GM19328 (cell line): Measurements from ENCODE around the gene CEP44.
"Not testable (repeated sequence)": the region's sequence is repeated elsewhere in the genome, so short reads cannot be mapped to it uniquely, and the experiment has no call there.

Experiments
- ATAC-seq: cut with Tn5 transposase; IDR thresholded peaks from one replicate; pipeline ENCODE4 v1.9.1; 2021; ENCODE audit warnings: mild to moderate bottlenecking, moderate library complexity; ENCODE audit not compliant: unreplicated experiment

CEP44 gene

DNA sequence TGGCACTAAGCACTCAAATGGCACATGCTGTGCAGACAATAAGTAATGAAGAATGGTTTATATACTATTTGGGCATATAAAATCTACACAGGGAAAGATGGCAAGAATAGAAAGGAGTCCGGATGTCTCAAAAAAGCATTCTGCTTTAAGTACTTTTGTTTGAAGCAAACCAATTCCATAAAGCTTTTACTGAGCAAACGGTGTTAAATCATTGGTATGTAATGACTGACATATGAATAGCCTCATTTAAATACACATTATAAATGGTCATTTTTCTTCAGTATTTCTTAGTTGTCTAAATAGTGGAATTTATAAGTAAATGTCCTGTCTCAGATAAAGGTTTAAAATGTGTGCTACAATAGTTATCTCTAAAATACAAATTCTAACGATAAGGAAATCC, 6.3 kb upstream of the CEP44 start:
- ATAC-seq: no peak

GRCh38 chr4:174278467-174278866, 5.2 kb upstream of the CEP44 start:
- ATAC-seq: no peak

DNA sequence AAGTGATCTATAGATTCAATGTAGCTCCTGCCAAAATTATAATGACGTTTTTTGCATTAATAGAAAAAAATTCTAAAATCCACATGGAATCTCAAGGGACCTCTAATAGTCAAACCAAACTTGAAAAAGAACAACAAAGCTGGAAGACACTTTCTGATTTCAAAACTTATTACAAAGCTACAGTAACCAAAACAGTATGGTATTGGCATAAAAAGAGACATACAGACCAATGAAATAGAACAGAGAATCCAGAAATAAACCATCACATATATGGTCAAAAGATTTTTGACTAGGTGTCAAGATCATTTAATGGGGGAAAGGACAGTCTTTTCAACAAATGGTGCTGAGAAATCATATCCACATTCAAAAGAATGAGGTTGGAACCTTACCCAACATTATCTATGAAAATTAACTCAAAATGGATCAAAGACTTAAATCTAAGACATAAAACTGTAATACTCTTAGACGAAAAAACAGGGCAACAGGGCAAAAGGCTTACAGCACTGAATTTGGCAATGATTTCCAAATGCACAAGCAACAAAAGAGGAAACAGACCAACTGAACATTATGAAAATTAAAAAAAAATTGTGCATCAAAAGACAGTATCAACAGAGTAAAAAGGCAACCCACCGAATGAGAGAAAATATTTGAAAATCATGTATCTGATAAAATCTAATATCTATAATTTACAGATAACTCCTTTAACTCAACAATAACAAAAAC, 4.1 kb upstream of the CEP44 start:
- no peak for ATAC-seq

DNA sequence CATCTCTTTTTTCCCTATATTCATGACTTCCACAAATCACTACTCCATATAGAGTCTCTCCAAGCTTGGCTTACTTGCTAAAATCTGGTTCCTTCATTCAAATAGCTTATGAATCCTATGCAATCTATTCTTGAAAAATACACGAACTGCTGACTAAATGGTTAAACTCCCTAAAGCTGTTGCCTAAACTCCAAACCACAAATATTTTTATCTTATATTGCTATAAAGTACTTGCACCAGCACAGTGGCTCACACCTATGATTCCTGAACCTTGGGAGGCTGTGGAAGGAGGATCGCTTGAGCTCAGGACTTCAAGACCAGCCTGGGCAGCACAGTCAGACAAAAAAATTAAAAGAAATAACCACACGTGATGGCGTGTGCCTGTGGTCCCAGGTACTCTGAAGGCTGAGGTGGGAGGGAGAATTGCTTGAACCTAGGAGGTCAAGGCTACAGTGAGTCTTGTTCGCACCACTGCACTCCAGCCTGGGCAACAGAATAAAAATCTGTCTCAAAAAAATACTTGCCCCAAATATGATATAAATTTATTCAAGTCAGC, 2.5 kb upstream of the CEP44 start:
- no peak for ATAC-seq

GRCh38 chr4:174281901-174282300, 1.8 kb upstream of the CEP44 start:
- no peak for ATAC-seq

- ATAC-seq: peak; percentile 98
These were observed 740 bp upstream of the CEP44 start for GRCh38 chr4:174282836-174283506.

DNA sequence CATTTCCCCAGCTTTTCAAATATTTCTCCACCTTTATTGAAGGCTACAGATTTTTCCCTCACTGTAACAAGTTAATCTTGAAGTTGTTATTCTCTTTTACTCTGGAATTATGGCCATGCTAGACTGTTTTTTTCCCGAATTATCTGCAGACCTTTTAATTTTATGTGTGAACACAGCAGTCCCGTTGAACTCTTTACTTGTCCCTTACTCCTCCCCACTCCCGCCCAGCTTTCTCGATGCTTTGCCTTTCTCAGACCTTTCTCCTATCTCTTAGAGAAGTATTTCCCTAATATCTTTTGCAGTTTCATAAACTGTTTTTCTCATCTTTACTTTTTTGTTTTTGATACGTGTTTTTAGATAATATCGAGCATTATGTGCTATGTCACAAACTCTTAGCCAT, 776 bp downstream of the CEP44 start:
- ATAC-seq: no peak

- ATAC-seq: no peak
These were observed 3.2 kb downstream of the CEP44 start for GRCh38 chr4:174286870-174287269.

DNA sequence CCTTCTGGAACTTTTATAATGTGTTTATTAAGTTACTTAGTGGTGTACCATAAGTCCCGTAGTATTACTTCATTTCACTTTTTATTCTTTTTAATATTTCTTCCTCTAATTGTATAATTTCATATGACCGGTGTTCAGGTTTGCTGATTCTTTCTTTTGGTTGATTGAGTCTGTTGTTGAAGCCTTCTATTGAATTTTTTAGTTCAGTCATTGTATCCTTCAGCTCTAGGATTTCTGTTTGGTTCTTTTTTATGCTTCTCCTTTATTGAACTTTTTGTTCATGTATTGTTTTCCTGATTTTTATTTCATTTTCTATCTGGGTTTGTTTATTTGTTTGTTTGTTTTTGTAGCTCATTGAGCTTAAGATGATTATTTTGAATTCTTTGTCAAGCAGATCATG, 8.8 kb downstream of the CEP44 start:
- no peak for ATAC-seq

DNA sequence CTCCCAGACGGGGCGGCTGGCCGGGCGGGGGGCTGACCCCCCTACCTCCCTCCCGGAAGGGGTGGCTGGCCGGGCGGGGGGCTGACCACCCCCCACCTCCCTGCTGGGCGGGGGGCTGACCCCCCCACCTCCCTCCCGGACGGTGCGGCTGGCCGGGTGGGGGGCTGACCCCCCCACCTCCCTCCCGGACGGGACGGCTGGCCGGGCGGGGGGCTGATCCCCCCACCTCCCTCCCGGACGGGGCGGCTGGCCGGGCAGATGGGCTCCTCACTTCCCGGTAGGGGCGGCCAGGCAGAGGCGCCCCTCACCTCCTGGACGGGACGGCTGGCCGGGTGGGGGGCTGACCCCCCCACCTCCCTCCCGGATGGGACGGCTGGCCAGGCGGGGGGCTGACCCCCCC, 10.9 kb downstream of the CEP44 start:
- not testable (repeated sequence) for ATAC-seq

GRCh38 chr4:174295142-174295541, 11.4 kb downstream of the CEP44 start:
- ATAC-seq: not testable (repeated sequence)

DNA sequence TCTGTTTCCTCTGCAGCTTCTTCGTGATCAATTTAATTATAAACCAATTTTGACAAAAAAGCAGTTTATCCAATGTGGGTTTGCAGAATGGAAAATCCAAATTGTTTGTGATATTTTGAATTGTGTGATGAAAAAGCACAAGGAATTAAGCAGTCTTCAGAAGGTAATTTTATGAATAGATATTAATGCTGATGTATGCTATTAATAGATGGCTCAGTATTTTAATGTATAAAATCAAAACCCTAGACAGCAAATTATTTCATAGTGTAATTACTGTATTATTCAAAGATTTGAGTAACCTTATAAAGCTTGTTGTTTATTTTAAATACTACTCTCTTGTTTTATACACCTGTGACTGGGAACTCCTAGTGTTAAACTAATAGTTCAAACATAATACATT, 20.0 kb downstream of the CEP44 start:
- no peak for ATAC-seq

DNA sequence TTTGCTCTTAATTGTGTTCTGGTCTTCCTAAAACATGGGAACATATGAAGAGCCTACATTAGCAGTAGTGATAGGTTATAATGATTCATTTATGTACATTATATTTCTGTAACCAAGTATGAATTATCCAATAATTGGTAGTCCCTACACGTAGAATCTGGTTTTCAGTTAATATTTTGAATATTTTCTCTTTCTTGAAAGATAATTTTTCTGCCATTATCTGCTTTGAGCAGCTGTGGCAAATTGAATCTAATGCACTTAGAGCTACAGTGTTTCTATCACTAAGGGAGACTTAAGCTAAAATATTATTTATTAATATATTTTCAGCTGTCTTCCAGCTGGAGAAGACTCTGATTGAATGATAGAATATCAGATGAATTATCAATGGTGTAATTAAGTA, 21.0 kb downstream of the CEP44 start:
- no peak for ATAC-seq

DNA sequence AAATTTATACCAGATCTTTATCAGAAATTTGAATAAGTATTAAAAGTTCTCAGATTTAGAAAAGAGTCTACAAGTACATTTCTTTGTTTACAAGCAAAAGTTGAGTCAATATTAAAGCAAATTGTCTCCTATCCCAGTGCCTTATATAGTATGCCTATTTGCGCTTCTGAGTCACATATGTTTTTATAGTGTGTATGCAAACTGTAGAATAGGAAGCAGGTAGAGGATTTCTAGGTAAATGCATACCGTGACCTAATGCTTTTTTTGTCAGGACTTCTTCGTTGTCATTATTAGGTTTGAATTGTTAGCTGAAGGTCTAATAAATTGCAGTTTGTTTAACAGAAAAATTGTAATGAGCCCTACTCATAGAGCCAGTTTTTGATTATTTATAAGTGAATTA, 22.2 kb downstream of the CEP44 start:
- ATAC-seq: no peak

DNA sequence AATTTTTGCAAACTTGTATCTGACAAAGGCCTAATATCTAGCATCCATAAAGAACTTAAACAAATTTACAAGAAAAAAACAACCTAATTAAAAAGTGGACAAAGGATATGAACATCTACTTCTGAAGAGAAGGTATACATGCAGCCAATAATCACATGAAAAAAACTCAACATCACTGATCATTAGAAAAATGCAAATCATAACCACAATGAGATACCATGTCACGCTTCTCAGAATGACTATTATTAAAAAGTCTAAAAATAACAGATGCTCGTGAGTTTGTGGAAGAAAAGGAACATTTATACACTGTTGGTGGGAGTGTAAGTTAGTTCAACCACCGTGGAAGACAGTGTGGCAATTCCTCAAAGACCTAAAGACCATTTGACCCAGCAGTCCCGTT, 24.0 kb downstream of the CEP44 start:
- no peak for ATAC-seq

- no peak for ATAC-seq
These were observed 29.3 kb downstream of the CEP44 start for GRCh38 chr4:174312993-174313392.

DNA sequence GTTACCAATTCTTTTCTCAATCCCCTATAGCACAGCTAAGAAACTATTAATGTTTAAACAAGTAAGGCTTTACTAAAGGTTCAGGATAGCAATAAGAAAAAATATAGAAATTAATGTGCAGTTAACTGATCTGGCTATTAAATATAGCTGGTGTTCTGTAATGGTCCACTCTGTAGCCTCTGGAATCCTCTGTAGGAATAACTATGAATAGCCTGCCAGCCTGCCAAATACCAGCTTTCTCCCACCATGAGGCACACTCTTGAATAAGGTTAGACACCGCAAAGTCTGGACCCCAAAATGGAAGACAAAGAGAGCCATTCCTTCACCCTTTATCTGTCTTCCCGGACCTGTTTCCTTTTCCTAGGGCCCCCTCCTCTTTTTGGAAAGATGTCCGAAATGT, 30.6 kb downstream of the CEP44 start:
- no peak for ATAC-seq

DNA sequence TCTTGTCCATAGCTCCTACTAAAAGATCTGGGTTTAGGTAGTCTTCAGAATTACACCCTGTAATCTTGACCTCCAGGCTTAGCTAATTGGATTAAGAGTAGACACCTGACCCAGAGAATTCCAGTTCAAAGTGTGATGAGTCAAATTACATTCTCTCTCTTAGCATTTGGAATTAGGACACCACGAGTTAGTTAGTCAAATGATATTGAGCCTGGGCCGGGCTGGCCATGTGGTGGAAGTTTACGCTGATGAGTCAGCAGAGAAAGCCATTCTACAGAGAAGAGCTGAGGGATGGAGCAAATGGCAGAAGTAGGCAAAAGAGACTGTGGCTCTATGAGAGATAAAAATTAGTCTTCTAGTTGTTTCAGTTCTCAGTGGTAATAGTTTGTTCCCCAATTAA, 31.1 kb downstream of the CEP44 start:
- ATAC-seq: no peak

DNA sequence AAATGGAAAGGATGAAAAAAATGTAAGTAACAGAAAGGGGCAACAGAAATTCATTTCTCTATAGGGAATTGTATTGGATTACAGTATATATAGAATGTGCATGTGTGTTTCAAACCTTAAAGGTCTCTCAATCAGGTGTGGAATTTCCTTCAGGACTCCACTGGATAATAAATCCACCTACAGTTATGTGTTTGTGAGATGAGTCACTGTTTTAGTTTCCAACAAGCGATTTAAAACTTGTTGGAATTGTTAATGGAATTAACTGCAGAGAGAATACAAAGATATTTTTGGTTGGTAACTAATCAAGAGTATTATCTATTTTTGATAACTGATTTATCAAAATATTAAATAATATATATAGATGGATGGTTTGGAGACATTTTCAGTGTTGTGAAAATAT, 32.8 kb downstream of the CEP44 start:
- no peak for ATAC-seq

DNA sequence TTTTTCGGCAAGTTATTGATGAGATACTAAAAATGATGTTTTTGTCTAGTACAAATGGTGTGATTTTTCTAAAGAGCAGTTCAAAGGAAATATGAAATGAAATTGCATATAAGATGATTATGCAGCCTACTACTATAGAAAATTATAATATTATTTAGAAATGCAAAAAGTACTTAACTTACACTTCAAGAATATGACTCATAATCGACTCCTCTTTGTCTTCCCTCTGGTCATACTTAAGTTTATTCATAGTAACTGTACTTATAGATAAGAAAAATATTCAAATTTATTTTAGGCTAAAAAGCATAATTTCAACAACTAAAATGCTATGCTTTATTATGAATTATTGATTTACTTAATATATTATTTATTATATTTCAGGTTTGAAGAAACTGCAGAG, 33.2 kb downstream of the CEP44 start:
- no peak for ATAC-seq

- no peak for ATAC-seq
These were observed 33.8 kb downstream of the CEP44 start for GRCh38 chr4:174317531-174317930.
